HTERT RPE-1 (cell line): ENCODE data around the gene MAGEA1.
"Not testable (repeated sequence)": the region's sequence is repeated elsewhere in the genome, so short reads cannot be mapped to it uniquely, and the experiment has no call there.

Experiments
- in situ Hi-C: fragments of 300-500 bp; cut with MboI; formaldehyde crosslinking; loops from 4 replicates; pipeline ENCODE4 v1.14.3; 2020; ENCODE audit warnings: low sequenced_read_pairs

The MAGEA1 gene, protein sequence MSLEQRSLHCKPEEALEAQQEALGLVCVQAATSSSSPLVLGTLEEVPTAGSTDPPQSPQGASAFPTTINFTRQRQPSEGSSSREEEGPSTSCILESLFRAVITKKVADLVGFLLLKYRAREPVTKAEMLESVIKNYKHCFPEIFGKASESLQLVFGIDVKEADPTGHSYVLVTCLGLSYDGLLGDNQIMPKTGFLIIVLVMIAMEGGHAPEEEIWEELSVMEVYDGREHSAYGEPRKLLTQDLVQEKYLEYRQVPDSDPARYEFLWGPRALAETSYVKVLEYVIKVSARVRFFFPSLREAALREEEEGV

DNA sequence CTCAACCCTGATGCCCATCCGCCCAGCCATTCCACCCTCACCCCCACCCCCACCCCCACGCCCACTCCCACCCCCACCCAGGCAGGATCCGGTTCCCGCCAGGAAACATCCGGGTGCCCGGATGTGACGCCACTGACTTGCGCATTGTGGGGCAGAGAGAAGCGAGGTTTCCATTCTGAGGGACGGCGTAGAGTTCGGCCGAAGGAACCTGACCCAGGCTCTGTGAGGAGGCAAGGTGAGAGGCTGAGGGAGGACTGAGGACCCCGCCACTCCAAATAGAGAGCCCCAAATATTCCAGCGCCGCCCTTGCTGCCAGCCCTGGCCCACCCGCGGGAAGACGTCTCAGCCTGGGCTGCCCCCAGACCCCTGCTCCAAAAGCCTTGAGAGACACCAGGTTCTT is at the start of gene MAGEA1:
MAGEA1 (plus strand) TSS at position 154 of the 400 bp plus-strand sequence. CDS start 3,106 bp downstream, outside the sequence.
- in situ Hi-C loops: no loop called here

DNA sequence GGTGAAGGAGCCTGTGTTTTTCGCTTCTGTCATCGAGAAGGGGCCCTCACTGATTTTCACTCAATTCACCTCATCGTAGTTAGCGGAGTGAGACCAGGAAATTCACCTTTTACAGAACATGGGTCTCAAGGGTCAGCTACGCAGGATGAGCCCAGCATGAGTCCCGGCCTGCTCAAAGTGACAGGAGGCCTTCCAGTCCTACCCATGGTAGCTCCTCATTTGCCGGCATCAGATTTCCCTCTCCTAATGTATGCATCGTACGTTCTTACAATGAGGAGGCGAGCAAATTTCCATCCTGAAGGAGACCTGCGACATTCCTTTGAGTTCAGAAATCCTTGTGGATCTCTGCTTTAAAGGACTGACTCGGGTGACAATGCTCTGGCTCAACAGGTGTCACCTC is 46.2 kb upstream of the MAGEA1 start:
- in situ Hi-C loops: not testable (repeated sequence)

DNA sequence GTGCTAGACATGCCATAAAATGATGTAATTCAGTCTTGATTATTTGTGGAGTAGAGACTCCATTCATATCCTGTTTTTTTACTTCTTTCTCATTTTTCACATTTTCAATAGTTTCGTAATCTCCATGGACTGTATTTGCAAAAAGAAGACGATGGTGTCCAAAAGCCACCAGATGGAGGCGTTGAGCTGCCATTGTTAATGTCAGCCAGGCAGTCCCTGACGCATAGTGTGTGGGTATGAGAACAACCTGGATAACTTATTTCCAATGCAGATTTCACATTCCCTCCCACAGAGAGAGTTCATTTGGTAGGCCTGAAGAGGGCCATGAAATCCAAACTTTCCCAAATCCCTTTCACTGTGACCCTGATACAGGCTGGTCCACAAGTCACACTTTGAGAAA is 40.0 kb upstream of the MAGEA1 start:
- in situ Hi-C loops: not testable (repeated sequence)

DNA sequence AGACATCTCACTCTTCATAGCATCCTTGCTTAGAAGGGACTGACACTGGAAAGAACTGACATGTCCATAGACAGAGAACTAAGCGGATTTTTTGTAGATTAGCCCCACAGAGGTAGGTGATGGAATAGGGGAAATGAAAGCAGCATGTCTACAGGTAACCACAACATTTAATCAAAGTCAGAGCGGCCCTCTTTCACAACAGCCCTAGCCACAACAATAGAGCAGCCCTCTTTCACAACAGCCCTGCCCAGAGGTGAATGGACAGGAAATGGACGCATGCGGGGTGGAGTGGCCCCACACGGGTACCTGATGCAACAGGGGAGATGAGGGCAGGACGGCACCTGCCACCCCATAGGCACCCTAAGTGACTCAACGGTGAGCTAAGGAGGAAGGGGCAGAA is 32.8 kb upstream of the MAGEA1 start:
- in situ Hi-C loops: not testable (repeated sequence)

DNA sequence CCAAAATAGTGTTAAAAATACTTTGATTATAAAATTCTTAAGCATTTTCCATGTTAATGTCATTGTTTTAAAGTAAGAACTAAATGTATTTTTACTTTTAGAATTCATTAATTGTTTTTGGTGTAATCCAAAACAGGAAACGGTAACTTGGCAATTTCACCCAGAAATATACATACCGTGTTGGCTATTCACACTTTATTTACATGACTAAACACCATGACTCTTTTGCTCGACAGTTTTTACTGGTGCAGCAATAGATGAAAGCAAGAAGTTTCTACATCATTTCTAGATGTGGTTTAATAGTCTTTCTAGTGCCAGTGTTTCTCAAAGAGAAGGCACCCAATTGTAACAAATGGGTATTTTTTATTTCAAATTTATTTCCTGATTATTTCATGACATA is 25.6 kb upstream of the MAGEA1 start:
- in situ Hi-C loops: no loop called here

DNA sequence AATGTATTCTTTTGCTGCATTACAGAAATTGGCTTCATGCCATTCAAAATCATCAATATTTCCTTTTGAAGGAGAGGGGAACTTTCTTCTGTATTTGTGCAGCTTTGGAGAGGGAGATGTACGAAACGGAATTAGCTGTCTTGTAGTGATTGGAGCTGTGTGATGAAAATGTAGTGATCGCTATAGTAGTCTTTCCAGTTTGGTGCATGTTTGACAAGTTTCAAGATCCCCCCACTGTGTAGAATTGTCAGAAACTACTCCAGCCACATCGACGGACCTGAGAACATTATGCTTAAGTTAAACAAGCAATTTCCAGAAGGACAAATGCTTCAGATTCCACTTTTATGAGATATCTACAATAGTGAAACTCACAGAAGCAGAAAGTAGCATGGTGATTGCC is 21.6 kb upstream of the MAGEA1 start:
- in situ Hi-C loops: no loop called here

DNA sequence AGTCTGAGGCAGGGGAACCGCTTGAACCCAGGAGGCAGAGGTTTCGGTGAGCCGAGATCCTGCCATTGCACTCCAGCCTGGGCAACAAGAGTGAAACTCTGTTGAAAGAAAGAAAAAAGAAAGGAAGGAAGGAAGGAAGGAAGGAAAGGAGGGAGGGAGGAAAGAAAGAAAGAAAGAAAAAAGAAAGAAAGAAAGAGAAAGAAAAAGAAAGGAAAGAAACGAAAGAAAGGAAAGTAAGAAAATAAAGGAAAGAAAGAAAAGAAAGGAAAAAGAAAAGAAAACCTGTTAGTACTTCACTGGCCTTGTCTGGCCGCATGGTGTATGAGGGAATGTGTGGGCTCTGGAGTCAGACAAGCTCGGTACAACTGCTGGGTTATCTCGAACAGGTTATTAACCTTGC is 20.8 kb upstream of the MAGEA1 start:
- in situ Hi-C loops: no loop called here

DNA sequence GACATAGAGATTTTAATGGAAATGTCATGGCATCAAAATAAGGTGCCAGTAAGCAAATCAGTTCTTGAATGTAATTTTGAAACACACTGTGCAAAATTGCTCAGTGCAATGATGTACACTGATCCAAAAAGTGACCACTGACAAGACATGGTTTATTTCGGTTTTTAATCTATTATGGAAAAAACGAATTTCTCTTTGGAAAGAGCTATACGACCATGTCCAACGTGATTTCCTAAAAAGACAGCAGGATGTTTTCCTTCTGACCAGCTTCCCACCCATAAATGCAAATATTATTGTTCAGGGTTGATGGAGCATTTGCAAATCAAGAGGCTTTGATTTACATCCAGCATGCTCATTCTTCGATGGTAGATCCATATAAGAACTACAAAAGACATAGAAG is 17.1 kb upstream of the MAGEA1 start:
- in situ Hi-C loops: no loop called here

DNA sequence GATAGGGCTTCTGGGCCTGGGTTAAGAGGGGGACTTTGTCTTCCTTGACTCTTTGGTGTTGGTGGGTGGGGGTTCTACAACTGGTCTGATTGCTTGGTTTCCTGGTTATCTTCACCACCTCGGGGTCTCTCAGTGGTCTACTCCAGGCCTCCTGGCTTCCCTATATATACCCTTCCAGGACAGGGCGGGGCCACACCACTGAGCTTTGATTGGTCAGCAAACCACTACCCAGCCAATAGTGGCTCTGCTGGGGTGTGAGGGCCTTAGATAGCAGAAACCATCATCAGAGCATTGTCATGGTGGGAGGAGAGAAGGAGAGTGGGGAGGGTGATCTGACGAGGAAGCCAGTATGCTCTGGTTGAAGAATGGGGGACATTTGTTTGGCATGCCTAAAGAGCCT is 14.4 kb upstream of the MAGEA1 start:
- in situ Hi-C loops: no loop called here

DNA sequence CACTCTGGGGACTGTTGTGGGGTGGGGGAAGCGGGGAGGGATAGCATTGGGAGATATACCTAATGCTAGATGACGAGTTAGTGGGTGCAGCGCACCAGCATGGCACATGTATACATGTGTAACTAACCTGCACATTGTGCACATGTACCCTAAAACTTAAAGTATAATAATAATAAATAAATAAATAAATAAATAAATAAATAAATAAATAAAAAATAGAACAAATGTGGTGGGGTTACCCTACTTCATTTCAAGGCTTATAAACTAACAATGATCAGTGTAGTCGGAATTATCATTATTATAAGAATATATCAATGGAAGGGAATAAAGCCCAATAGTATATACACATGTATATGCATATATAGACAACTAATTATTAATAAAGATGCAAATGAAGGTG is 10.7 kb upstream of the MAGEA1 start:
- in situ Hi-C loops: not testable (repeated sequence)

DNA sequence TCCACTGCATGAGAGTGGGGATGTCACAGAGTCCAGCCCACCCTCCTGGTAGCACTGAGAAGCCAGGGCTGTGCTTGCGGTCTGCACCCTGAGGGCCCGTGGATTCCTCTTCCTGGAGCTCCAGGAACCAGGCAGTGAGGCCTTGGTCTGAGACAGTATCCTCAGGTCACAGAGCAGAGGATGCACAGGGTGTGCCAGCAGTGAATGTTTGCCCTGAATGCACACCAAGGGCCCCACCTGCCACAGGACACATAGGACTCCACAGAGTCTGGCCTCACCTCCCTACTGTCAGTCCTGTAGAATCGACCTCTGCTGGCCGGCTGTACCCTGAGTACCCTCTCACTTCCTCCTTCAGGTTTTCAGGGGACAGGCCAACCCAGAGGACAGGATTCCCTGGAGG is 2.7 kb downstream of the MAGEA1 start:
- in situ Hi-C loops: no loop called here

DNA sequence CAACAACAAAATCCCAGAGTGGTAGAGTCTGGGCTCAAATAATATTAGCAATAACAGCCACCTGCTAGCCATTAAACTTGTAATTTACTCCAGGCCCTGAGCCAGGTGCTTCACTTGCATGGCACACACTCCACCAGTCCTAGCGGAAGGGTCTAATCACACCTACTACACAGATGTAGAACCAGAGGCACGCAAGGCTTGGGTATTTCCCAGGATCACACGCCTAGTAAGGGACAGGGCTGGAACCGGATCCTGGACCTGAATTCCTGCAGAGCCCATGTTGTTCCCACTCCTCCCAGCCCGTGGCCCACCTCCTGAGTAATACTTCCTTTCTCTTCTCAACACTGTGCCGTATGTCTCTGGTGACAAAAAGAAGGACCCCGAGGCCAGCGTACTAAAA is 5.7 kb downstream of the MAGEA1 start:
- in situ Hi-C loops: no loop called here

DNA sequence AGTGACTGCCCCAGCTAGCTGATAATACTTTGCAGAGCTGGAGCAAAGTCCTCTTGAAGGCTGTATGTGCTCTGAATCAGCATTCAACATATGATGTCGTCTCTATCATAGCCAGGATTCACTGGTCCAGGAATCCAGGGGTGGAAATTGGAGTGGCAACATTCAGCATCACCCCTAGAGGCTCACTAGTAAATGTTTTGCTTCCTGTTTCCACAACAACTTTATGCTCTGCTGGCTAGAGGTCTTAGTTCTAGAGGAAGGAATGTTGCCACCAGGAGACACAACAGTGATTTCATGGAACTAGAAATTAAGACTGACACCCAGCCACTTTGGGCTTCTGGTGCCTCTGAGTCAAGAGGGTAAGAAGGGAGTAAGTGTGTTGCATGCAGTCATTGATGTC is 11.3 kb downstream of the MAGEA1 start:
- in situ Hi-C loops: no loop called here

DNA sequence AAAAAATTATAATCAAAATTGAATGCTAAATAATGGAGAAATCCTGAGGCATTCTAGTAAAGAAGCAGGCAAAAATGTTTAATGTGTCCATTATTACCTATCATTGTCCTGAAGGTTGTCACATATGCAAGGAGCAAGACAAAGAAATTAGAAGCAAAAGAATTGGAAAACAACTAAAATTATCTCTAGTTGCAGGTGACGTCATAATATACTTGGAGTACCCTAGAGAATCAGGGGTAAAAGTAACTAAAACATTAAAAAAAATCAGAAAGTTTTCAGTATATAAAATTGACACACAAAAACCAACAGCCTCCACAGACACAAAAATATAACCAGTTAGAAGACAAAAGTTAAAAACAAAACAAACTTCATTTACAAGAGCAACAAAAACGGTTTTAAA is 21.4 kb downstream of the MAGEA1 start:
- in situ Hi-C loops: no loop called here

DNA sequence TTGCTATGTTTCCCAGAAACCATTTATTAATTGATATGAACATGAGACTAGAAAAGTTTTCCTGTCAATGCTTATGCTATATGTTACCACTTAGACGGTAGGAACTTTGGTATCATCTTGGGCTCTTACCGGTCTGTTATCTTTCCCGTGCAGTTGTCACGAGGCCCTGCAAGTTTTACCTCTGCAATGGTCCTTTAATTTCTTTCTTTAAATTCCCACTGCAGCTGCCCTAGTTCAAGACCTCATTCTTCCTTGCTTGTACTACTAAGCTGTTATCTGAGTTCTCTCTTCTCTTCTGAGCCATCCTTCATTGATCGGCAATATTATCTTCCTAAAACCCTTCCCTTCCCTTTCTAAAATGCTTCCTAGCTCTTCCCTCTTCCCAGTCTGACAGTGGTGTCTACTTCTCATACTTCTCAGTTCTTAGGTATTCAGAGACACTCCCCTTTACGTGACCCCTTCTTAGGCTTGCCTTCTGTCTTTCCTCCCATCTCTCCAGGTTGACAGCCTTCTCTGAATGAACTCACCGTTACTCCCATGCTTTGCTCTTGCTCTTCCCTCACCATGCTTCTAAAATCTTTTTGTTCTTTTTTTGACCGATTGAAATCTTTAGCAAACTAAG is 27.5 kb downstream of the MAGEA1 start:
- in situ Hi-C loops: no loop called here

DNA sequence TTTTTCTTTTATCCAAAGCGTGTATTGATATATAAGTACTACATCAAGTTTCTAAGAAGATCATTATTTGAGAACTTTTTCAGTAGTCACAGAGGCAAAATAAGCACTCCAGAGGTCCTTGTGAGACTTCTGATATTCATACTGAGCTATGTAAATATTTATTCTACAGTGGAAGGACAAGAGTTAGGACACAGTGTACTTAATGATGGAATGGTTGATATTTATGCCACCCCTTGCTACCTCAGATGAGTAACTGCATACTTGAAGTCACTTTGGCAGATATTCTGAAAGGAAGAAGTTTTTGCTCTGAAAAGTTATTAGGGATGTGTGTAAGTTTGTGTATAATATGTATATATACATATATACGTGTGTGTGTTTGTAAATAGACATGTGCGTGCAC is 30.3 kb downstream of the MAGEA1 start:
- in situ Hi-C loops: no loop called here

DNA sequence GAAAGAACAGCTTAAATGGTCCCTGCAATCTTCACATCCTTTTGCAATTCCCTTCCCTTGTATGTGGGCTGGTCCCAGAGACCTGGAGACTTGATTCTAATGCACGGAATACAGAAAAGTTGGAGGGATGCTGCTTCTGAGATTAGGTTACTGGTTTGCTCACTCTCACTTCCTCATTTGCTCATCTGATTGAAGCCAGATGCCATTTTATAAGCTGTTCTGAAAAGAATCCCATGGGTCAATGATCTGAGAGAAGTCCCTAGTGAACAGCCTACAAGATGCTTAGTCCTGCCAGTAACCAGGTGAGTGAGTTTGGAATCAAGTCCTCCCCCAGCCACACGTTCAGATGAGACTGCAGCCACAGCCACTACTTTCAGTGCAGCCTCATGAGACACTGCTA is 35.9 kb downstream of the MAGEA1 start:
- in situ Hi-C loops: no loop called here

DNA sequence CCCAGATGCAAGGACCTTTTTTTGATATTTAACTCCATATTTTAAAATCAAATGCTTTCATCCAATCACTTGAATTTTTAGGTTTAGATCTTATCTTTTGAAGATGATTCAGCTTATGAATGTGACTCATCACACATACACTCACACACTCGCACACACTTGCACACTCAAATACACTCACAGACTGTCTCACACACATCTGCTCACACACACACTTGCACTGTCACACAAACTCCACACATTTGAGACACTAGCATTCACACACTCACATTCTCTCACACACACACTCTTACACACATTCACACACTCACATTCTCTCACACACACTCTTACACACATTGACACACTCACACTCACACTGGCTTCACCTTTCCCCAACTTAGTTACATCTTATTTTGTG is 37.8 kb downstream of the MAGEA1 start:
- in situ Hi-C loops: no loop called here

DNA sequence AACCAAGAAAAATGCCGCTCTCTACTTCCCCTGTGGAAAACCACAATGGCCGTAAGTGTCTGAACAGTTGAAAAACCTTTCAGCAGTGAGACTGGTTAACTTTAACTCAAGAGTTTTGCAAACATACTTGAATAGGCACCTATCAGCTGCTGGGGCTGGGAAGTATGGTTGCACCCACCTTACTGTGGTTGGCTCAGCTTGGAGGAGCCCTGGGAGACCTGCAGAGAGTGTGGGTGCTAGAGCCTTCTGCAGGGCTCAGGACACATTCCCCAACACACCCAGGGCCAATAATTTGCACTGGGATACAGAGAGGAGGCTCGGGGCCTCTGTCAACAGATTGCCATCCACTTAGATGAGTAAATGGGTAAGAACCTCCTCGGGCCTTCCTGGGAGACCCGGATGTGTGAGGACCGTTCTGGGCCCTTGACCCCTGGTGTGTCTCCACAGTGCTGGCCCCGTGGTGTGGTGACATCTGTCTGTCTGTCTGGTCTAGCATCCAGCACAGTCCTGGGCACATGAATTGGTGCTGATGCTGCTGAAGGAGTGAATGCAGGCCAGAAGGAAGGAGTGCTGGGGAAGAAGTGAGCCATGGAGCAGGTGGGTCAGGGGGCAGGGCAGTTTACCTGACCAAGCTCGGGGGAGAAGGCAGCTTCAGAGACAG is 46.5 kb downstream of the MAGEA1 start:
- in situ Hi-C loops: no loop called here

DNA sequence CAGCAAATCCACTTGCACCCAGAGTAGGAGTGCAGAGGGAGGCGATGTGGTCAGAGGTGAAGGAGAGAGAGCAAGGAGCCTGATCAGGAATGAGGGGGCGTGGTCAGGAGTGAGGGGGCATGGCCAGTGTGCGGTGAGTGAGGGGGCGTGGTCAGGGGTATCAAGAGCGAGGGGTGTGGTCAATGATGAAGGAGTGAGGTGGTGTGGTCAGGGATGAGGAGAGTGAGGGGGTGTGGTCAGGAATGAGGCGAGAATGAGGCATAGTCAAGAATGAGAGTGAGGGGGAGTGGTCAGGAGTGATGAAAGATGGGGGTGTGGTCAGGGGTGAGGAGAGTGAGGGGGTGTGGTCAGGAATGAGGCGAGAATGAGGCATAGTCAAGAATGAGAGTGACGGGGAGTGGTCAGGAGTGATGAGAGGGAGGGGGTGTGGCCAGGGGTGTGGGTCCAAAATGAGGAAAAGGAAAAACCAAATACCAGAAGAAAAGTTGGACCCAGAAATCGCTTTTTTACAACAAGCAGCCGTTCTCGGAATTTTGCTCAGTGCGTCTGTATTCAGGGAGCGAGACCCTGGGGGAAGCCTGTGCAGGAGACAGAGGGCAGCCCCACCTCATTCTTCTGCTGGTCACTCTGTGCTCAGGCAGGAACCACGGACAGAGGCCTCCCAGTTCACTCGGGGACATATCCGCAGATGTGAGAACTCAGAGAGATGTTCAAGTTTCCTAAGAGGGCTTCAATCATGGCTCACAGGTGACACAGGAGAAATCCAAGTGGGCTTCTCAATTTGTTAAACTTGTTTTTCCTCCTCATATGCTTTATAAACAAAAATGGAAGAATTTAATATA is 47.5 kb downstream of the MAGEA1 start:
- in situ Hi-C loops: no loop called here
